LNCaP clone FGC (cell line): Measurements from ENCODE around the gene CSTPP1.

Experiments used
- DNase-seq: peaks from one replicate; pipeline ENCODE4 v3.0.0-alpha.2; 2011; ENCODE audit warnings: low read depth
- H3K4me3 ChIP-seq: 2 replicates; pipeline ENCODE4 v1.5.1; 2011; ENCODE audit warnings: mild to moderate bottlenecking, low read depth, low read length, control low read depth
- TF ChIP-seq, protein P1 (sequence below): IDR thresholded peaks from 2 replicates; pipeline ENCODE4 v1.5.1; 2012; ENCODE audit warnings: mild to moderate bottlenecking; ENCODE audit not compliant: control insufficient read depth, insufficient read depth; ENCODE audit errors: extremely low read depth

CSTPP1 gene

GRCh38 chr11:46966773-46967172 lies 30.2 kb downstream of the CSTPP1 start:
- no peak for DNase-seq
- H3K4me3 ChIP-seq: no peak overlapping the region
- TF ChIP-seq, protein P1, sequence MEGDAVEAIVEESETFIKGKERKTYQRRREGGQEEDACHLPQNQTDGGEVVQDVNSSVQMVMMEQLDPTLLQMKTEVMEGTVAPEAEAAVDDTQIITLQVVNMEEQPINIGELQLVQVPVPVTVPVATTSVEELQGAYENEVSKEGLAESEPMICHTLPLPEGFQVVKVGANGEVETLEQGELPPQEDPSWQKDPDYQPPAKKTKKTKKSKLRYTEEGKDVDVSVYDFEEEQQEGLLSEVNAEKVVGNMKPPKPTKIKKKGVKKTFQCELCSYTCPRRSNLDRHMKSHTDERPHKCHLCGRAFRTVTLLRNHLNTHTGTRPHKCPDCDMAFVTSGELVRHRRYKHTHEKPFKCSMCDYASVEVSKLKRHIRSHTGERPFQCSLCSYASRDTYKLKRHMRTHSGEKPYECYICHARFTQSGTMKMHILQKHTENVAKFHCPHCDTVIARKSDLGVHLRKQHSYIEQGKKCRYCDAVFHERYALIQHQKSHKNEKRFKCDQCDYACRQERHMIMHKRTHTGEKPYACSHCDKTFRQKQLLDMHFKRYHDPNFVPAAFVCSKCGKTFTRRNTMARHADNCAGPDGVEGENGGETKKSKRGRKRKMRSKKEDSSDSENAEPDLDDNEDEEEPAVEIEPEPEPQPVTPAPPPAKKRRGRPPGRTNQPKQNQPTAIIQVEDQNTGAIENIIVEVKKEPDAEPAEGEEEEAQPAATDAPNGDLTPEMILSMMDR: no peak

DNA sequence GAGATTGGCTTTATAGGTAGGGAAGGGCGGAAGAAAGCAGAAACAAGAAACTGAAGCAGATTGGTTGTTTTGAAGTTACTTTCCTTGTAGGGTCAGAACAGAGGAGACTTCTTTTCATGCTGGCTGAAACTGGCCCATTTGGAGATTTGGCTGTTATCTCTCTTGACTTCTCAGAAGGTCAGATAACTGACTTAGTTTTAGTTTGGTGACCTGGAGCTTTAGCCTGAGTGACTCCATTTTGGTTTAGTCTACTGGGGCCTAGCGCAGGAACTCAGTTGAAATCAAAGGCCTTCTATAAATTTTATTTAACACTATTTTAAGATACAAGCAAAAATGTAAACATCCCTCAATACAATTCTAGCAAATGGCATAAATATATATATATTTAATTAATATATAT lies 31.4 kb downstream of the CSTPP1 start:
- TF ChIP-seq, protein P1: no peak
- H3K4me3 ChIP-seq: no peak overlapping the region
- DNase-seq: no peak

- no peak for DNase-seq
- TF ChIP-seq, protein P1: no peak
- no peak overlapping the region for H3K4me3 ChIP-seq
These were observed 32.8 kb downstream of the CSTPP1 start for GRCh38 chr11:46969379-46969778.

DNA sequence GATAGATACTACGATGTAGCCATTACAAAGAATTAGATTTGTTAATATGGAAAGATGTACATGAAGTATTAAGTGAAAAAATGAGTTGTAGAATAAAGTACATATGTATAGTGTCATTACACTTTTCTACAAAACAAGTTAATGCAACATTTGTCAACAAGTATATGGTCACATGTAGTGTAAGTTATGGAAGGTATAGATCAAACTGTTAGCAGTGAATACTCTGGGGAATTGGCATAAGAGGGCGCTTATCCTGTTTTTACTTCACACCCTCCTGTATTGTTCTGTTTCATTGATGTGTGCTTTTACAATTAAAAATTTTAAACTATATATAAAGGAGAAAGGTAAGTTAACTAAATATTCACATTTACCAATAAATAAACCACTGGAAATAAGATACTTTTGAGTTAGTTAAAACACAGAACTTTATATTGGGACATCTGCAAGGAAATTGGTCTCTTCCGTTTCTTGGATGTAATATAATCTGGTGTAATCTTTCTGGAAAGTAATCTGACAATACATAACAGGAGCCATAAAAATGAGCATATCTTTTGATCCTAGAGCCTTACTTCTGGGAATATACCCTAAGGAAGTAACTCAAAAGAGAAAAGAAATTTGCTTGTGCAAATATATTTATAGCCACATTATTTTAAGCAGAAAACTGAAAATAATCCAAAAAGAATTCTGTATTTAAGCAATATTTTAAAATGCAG lies 34.5 kb downstream of the CSTPP1 start:
- TF ChIP-seq, protein P1: no peak
- DNase-seq: no peak
- no peak overlapping the region for H3K4me3 ChIP-seq

GRCh38 chr11:46972343-46972742 lies 35.8 kb downstream of the CSTPP1 start:
- H3K4me3 ChIP-seq: no peak overlapping the region
- TF ChIP-seq, protein P1: no peak
- no peak for DNase-seq

DNA sequence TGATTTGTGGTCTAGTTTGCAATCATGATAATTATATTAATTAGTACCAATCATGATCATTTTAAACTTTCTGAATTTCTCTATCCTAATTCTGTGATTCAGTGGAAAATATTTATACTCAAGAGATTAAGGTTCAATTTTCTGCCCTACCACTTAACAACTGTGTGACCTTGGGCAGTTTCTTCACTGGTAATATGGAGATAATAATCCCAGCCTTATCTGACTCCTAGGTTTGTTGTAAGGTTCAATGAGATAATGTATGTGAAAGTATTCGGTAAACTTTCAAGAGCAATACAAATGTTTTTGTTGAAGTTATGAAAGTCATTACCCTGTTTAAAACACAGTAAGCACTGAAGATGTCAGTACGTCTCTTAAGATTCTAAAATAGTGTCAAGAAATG lies 36.3 kb downstream of the CSTPP1 start:
- no peak for DNase-seq

More for the DNA sequence above, 36.3 kb downstream of the CSTPP1 start:
- TF ChIP-seq, protein P1: no peak
- no peak overlapping the region for H3K4me3 ChIP-seq
